ENCODE results near the gene CAPN13.

Gene CAPN13

DNA sequence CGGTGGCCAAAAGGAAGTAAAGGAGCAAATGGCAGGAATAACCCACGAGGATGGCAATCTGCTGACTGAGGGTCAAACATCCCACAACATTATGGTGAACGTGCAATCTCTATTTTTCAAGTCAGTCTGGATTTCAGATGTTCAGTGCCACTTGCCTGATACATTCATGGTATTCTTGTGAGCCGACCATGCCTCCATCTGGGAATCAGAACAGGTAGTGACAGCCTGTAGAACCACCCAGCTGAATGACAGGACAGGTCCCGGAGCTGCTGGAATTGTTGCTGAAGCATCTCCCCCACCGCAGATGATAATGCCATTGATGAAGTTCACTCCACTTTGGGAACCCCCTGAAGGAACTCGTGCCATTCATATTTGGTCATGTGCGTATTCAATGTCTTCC, 123.2 kb downstream of the CAPN13 start:
- DNase-seq (ENCODE audit: low read depth in 2 of 2) = no peak

- DNase-seq (ENCODE audit: low read depth in 2 of 2) = no peak
These were observed 123.8 kb downstream of the CAPN13 start for GRCh38 chr2:30683236-30683956.

- no peak for DNase-seq (ENCODE audit: low read depth in 2 of 2)
These were observed 126.2 kb downstream of the CAPN13 start for GRCh38 chr2:30681022-30681421.

- no peak for DNase-seq (ENCODE audit: low read depth in 2 of 2)
These were observed 127.1 kb downstream of the CAPN13 start for GRCh38 chr2:30680121-30680520.

DNA sequence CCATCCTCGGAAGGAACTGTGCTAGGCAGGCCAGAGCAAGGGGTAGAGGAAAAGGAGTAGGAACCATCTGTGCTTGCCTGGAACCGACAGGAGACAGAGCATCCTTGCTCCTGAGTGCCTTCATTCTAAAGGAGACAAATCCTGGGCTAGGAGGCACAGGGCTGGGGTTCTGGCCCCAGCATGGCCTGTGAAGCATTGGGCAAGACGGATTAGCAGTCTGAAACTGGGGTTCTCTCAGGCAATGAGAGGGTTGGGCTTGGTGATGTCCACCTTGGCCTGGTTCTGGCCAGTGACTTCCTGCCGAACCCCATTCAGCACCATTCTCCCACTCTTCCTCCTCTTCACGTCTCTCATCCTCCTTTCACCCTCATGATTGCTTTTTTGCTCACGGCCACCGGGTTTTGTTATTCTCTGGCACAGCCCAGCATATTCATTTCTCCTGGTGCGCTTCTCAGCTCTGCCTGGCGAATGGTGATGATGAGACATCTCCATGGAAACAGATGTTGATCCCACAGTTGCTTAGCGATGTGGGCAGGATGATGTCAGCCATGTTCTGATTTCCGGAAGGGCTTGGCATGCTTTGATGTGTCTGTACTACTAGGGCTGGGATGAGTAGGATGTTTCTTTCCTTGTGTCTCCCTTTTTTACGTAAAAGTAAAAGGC, 127.7 kb downstream of the CAPN13 start:
- DNase-seq (ENCODE audit: low read depth in 2 of 2) = no peak

GRCh38 chr2:30678410-30679137, 128.7 kb downstream of the CAPN13 start:
- DNase-seq (ENCODE audit: low read depth in 2 of 2) = no peak

GRCh38 chr2:30677861-30678385, 129.3 kb downstream of the CAPN13 start:
- no peak for DNase-seq (ENCODE audit: low read depth in 2 of 2)

DNA sequence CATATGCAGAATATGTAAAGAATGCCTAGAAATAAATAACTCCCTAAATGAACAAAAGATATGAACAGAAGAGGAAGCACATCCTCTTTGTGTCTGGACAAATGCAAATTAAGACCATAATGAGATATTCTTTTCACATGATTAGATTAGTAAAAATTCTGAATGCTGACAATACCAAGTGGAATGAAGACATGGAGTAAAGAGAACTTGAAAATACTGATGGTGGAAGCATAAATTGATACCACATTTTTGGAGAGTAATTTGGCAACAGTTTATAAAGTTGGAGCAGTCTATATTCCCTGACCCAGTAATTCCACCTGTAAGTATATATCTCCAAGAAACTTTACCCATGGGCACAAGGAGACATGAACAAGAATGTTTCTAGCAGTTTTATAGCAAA, 130.0 kb downstream of the CAPN13 start:
- no peak for DNase-seq (ENCODE audit: low read depth in 2 of 2)

GRCh38 chr2:30675758-30676157, 131.5 kb downstream of the CAPN13 start:
- no peak for DNase-seq (ENCODE audit: low read depth in 2 of 2)

- DNase-seq (ENCODE audit: low read depth in 2 of 2) = no peak
These were observed 134.1 kb downstream of the CAPN13 start for GRCh38 chr2:30673127-30673526.
